ENCODE results near the gene TAC3.
"Not testable (repeated sequence)": the region's sequence is repeated elsewhere in the genome, so short reads cannot be mapped to it uniquely, and the experiment has no call there.

DNA sequence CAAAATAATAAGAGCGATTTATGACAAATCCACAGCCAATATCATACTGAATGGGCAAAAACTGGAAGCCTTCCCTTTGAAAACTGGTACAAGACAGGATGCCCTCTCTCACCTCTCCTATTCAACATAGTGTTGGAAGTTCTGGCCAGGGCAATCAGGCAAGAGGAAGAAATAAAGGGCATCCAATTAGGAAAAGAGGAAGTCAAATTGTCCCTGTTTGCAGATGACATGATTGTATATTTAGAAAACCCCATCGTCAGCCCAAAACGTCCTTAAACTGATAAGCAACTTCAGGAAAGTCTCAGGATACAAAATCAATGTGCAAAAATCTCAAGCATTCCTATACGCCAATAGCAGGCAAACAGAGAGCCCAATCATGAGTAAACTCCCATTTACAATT, 54.1 kb downstream of the TAC3 start:
- not testable (repeated sequence) for TF ChIP-seq POLR2A (IDR thresholded peaks at IDR 0.05)
- TF ChIP-seq, protein P1, sequence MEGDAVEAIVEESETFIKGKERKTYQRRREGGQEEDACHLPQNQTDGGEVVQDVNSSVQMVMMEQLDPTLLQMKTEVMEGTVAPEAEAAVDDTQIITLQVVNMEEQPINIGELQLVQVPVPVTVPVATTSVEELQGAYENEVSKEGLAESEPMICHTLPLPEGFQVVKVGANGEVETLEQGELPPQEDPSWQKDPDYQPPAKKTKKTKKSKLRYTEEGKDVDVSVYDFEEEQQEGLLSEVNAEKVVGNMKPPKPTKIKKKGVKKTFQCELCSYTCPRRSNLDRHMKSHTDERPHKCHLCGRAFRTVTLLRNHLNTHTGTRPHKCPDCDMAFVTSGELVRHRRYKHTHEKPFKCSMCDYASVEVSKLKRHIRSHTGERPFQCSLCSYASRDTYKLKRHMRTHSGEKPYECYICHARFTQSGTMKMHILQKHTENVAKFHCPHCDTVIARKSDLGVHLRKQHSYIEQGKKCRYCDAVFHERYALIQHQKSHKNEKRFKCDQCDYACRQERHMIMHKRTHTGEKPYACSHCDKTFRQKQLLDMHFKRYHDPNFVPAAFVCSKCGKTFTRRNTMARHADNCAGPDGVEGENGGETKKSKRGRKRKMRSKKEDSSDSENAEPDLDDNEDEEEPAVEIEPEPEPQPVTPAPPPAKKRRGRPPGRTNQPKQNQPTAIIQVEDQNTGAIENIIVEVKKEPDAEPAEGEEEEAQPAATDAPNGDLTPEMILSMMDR (IDR thresholded peaks at IDR 0.05 in 4 of 5, conservative IDR thresholded peaks at IDR 0.05 in 1 of 5): not testable (repeated sequence)

Data from gastrocnemius medialis (tissue), 4 donors.